MCF 10A (cell line): ENCODE measurements around the gene MLLT6. TPM values are rescaled to one million over a fixed set of nuclear protein-coding genes. Genes with fewer than 3 reads are reported as not detected.
A peak's percentile ranks its signal among the peaks of the same experiment; 100 is the strongest.

Experiments used
- BruUV-seq: library from RNA; stranded (reverse); fragments of 400-500 nt; replicated peaks from 2 replicates; lab custom pipeline; 2021; lab: Mats Ljungman, UMichigan
- CTCF ChIA-PET: fragments of 300-600 bp; sonication (Branson Sonifier 250); formaldehyde crosslinking; extraction: SDS; loops from one replicate; lab custom pipeline; 2021; ENCODE audit warnings: antibody characterized with exemption, inconsistent platforms; lab: Yijun Ruan, JAX
- POLR2A ChIA-PET: fragments of 300-600, 350-650 bp; sonication (Branson Sonifier 250); formaldehyde crosslinking; extraction: SDS; loops from one replicate; lab custom pipeline; 2020; ENCODE audit warnings: antibody characterized with exemption, inconsistent platforms; lab: Yijun Ruan, JAX
- DNase-seq: peaks from one replicate; pipeline ENCODE4 v3.0.0-alpha.2; 2018; ENCODE audit not compliant: unreplicated experiment
- H3K27ac Mint-ChIP-seq: one replicate; pipeline ENCODE4 v1.8.0; 2022; ENCODE audit warnings: mild to moderate bottlenecking, low read depth, mixed read lengths; ENCODE audit not compliant: unreplicated experiment
- H3K27me3 Mint-ChIP-seq: one replicate; pipeline ENCODE4 v1.8.0; 2022; ENCODE audit warnings: mixed read lengths; ENCODE audit not compliant: insufficient read depth, unreplicated experiment
- H3K36me3 Mint-ChIP-seq: one replicate; pipeline ENCODE4 v1.8.0; 2022; ENCODE audit warnings: mild to moderate bottlenecking, moderate library complexity, mixed read lengths; ENCODE audit not compliant: insufficient read depth, unreplicated experiment
- H3K4me1 Mint-ChIP-seq: one replicate; pipeline ENCODE4 v1.8.0; 2022; ENCODE audit warnings: mixed read lengths; ENCODE audit not compliant: insufficient read depth, unreplicated experiment
- H3K4me3 Mint-ChIP-seq: one replicate; pipeline ENCODE4 v1.8.0; 2022; ENCODE audit warnings: mild to moderate bottlenecking, moderate library complexity, mixed read lengths; ENCODE audit not compliant: unreplicated experiment
- H3K9me3 Mint-ChIP-seq: one replicate; pipeline ENCODE4 v1.8.0; 2022; ENCODE audit warnings: mixed read lengths; ENCODE audit not compliant: unreplicated experiment
- CTCF ChIP-seq: fragments of 200-600 bp; IDR thresholded peaks from one replicate; pipeline ENCODE4 v1.8.0; 2022; ENCODE audit warnings: antibody characterized with exemption, mild to moderate bottlenecking; ENCODE audit not compliant: unreplicated experiment
- intact Hi-C: fragments of 100-400 bp; cut with micrococcal nuclease; formaldehyde crosslinking; loops from 2 replicates; pipeline ENCODE4 v1.14.1; 2022
- total RNA-seq: library from RNA; stranded (reverse); gene quantifications from 2 replicates; pipeline ENCODE4 v1.2.3, GENCODE V29; 2022

The MLLT6 gene
- total RNA-seq, 1 experiment from 2014 or later, result 65.3 TPM

GRCh38 chr17:38745545-38745944 is 40.5 kb downstream of the MLLT6 start:
- no peak overlapping the region for H3K4me3 Mint-ChIP-seq
- no TSS peak for BruUV-seq
- peaks cover 42% of the 10 kb centered on the region for H3K4me1 Mint-ChIP-seq
- intact Hi-C loops, result no loop called here
- H3K36me3 Mint-ChIP-seq, result peaks cover 18% of the 10 kb centered on the region
- H3K27me3 Mint-ChIP-seq, result no peaks in the 10 kb centered on the region
- DNase-seq, result no peak
- ChIA-PET POLR2A (interaction anchor here (2.0 to 2.5 kb wide), 3 partner anchors 10 to 40 kb away, joined by 7 to 11 read pairs (median 10); partner anchors contain the start of genes CISD3 and MLLT6), CTCF (interaction anchor here (0.7 to 5.4 kb wide), 2 partner anchors 11 to 76 kb away, joined by 3 to 45 read pairs; no protein-coding TSS in a partner anchor)
- no peak for TF ChIP-seq CTCF
- no peaks in the 10 kb centered on the region for H3K9me3 Mint-ChIP-seq
- no peak overlapping the region for H3K27ac Mint-ChIP-seq

GRCh38 chr17:38746004-38746848 is 41.2 kb downstream of the MLLT6 start:
- Mint-ChIP-seq H3K4me1 (peaks cover 49% of the 10 kb centered on the region), H3K4me3 (peak overlapping the region; percentile 96), H3K36me3 (peaks cover 22% of the 10 kb centered on the region), H3K9me3 (no peaks in the 10 kb centered on the region), H3K27me3 (no peaks in the 10 kb centered on the region), H3K27ac (peak overlapping the region; percentile 20)
- intact Hi-C loops, result no loop called here
- TF ChIP-seq CTCF, result no peak
- ChIA-PET POLR2A (interaction anchor here (0.7 to 2.5 kb wide), 4 partner anchors 10 to 716 kb away, joined by 3 to 11 read pairs (median 8); partner anchors contain the start of genes CISD3 and MLLT6), CTCF (interaction anchor here (1.0 to 5.4 kb wide), 3 partner anchors 9 to 15 kb away, joined by 3 to 45 read pairs (median 4); no protein-coding TSS in a partner anchor)
- BruUV-seq, result no TSS peak
- no peak for DNase-seq

- peaks cover 50% of the 10 kb centered on the region for H3K4me1 Mint-ChIP-seq
- TF ChIP-seq CTCF, result no peak
- no peaks in the 10 kb centered on the region for H3K27me3 Mint-ChIP-seq
- peak overlapping the region; percentile 20 for H3K27ac Mint-ChIP-seq
- POLR2A ChIA-PET, result interaction anchor here (0.7 to 2.5 kb wide), 4 partner anchors 11 to 715 kb away, joined by 3 to 11 read pairs (median 8); partner anchors contain the start of genes CISD3 and MLLT6
- peak overlapping the region; percentile 96 for H3K4me3 Mint-ChIP-seq
- peaks cover 27% of the 10 kb centered on the region for H3K36me3 Mint-ChIP-seq
- intact Hi-C loops, result no loop called here
- no peak for DNase-seq
- CTCF ChIA-PET, result interaction anchor here (1.0 to 5.4 kb wide), 3 partner anchors 9 to 16 kb away, joined by 3 to 45 read pairs (median 4); no protein-coding TSS in a partner anchor
- H3K9me3 Mint-ChIP-seq, result no peaks in the 10 kb centered on the region
- BruUV-seq, result no TSS peak
Observed at GRCh38 chr17:38746849-38747462, 41.9 kb downstream of the MLLT6 start.
